Measurements from ENCODE around the gene CCHCR1. TPM values are rescaled to one million over a fixed set of nuclear protein-coding genes. Genes with fewer than 3 reads are reported as not detected.

CCHCR1 gene
- polyA plus RNA-seq, 1 donor (not counting 4 experiments of a cell fraction or from before 2014, with no cell fraction given) = 7.5 TPM

- H3K9me1 ChIP-seq (ENCODE audit: control insufficient read depth, extremely low read depth, insufficient read depth, low read length) = no peaks in the 10 kb centered on the region
- no peak overlapping the region for H3K27ac ChIP-seq (ENCODE audit: control insufficient read depth, insufficient read depth, low read length)
- no peaks in the 10 kb centered on the region for H3K9me3 ChIP-seq (ENCODE audit: control insufficient read depth, low read depth, low read length)
- dilution Hi-C loops (cut with MboI; ENCODE audit: extremely low pct_ligation_motif_present, low sequenced_read_pairs) = no loop called here
- H4K20me1 ChIP-seq (ENCODE audit: control insufficient read depth, extremely low read depth, insufficient read depth, low read length) = no peaks in the 10 kb centered on the region
- DNase-seq (ENCODE audit: low read depth, low spot score) (no peak), FAIRE-seq (no peak)
- peaks cover 5% of the 10 kb centered on the region in 2 experiments for H3K36me3 ChIP-seq (ENCODE audit: control insufficient read depth in 2 of 2, extremely low read depth in 1 of 2, insufficient read depth in 2 of 2, low read length in 2 of 2)
- no peak overlapping the region for H3K4me2 ChIP-seq (ENCODE audit: control insufficient read depth, extremely low read depth, insufficient read depth, low read depth, low read length)
- H3K9ac ChIP-seq (ENCODE audit: control insufficient read depth, extremely low read depth, insufficient read depth, low read length) = no peak overlapping the region
- TF ChIP-seq EZH2 (IDR thresholded peaks at IDR 0.05; ENCODE audit: low read length) (no peak), CTCF (optimal IDR thresholded peaks at IDR 0.05 in 1 of 3, IDR thresholded peaks at IDR 0.05 in 1 of 3, conservative IDR thresholded peaks at IDR 0.05 in 1 of 3; ENCODE audit: extremely low read depth in 1 of 3, insufficient read depth in 2 of 3, low read length in 3 of 3) (no peak)
- peaks cover 22% of the 10 kb centered on the region for H3K4me1 ChIP-seq (ENCODE audit: control insufficient read depth, extremely low read depth, insufficient read depth, low read length)
- H3K4me3 ChIP-seq (ENCODE audit: control insufficient read depth in 2 of 3, extremely low read depth in 1 of 3, insufficient read depth in 2 of 3, low read depth in 1 of 3, low read length in 3 of 3) = no peak overlapping the region
- H3K27me3 ChIP-seq (ENCODE audit: control insufficient read depth, extremely low read depth, insufficient read depth, low read length) = no peaks in the 10 kb centered on the region
- H3K79me2 ChIP-seq (ENCODE audit: control insufficient read depth, insufficient read depth, low read length) = no peaks in the 10 kb centered on the region
- H2AFZ ChIP-seq (ENCODE audit: control insufficient read depth, low read length) = no peak overlapping the region
Observed at GRCh38 chr6:31129130-31129529, 28.5 kb downstream of the CCHCR1 start.

DNA sequence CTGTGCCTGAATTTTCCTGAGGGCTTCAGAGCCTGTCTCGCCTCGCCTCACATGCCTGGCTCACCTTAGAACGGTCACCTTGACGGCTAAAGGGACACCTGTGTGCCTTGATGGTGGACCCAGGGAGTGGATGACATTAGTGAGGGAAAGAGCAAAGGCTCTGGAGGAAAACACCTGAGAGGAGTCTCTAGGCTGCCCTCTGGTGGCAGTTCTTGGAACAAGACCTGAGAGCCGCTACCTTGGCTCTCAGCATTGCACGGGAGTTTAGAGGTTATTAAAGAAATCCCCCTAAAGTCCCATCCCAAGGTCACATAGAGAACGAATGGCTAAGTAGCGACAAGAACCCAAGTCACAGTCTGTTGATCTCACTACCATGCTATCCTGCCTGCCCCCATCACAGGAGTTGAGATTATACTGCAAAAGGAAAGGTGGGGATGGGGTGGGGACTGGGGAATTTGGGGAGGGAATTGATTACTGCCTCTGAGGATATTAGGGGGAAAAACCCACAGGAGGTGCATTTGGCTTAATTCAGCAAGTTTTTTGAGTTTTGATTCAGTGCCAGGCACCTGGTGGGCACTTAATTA is 29.4 kb downstream of the CCHCR1 start:
- no peaks in the 10 kb centered on the region for H3K9me3 ChIP-seq (ENCODE audit: control insufficient read depth, low read depth, low read length)
- H2AFZ ChIP-seq (ENCODE audit: control insufficient read depth, low read length) = no peak overlapping the region
- no peak for DNase-seq (ENCODE audit: low read depth, low spot score)
- peaks cover 24% of the 10 kb centered on the region for H3K4me1 ChIP-seq (ENCODE audit: control insufficient read depth, extremely low read depth, insufficient read depth, low read length)
- H3K4me3 ChIP-seq (ENCODE audit: control insufficient read depth in 2 of 3, extremely low read depth in 1 of 3, insufficient read depth in 2 of 3, low read depth in 1 of 3, low read length in 3 of 3) = no peak overlapping the region
- TF ChIP-seq EZH2 (IDR thresholded peaks at IDR 0.05; ENCODE audit: low read length) (no peak), CTCF (optimal IDR thresholded peaks at IDR 0.05 in 1 of 3, IDR thresholded peaks at IDR 0.05 in 1 of 3, conservative IDR thresholded peaks at IDR 0.05 in 1 of 3; ENCODE audit: extremely low read depth in 1 of 3, insufficient read depth in 2 of 3, low read length in 3 of 3) (peak in 2 of 3 experiments; percentile 85 to 89)
- H3K27me3 ChIP-seq (ENCODE audit: control insufficient read depth, extremely low read depth, insufficient read depth, low read length) = no peaks in the 10 kb centered on the region
- peaks cover 5 to 8% of the 10 kb centered on the region in 2 experiments for H3K36me3 ChIP-seq (ENCODE audit: control insufficient read depth in 2 of 2, extremely low read depth in 1 of 2, insufficient read depth in 2 of 2, low read length in 2 of 2)
- no peaks in the 10 kb centered on the region for H3K79me2 ChIP-seq (ENCODE audit: control insufficient read depth, insufficient read depth, low read length)
- no peaks in the 10 kb centered on the region for H4K20me1 ChIP-seq (ENCODE audit: control insufficient read depth, extremely low read depth, insufficient read depth, low read length)
- H3K9ac ChIP-seq (ENCODE audit: control insufficient read depth, extremely low read depth, insufficient read depth, low read length) = no peak overlapping the region
- H3K9me1 ChIP-seq (ENCODE audit: control insufficient read depth, extremely low read depth, insufficient read depth, low read length) = no peaks in the 10 kb centered on the region
- dilution Hi-C loops (cut with MboI; ENCODE audit: extremely low pct_ligation_motif_present, low sequenced_read_pairs) = no loop called here
- H3K27ac ChIP-seq (ENCODE audit: control insufficient read depth, insufficient read depth, low read length) = no peak overlapping the region
- peak; percentile 63 for FAIRE-seq
- H3K4me2 ChIP-seq (ENCODE audit: control insufficient read depth, extremely low read depth, insufficient read depth, low read depth, low read length) = no peak overlapping the region

Measured in keratinocyte (primary cell).